H7 (cell line): ENCODE measurements around the gene FTO. TPM values are rescaled to one million over a fixed set of nuclear protein-coding genes. Genes with fewer than 3 reads are reported as not detected.

Experiments used
- DNase-seq: peaks from one replicate; pipeline ENCODE4 v3.0.0; 2012
- H3K27me3 ChIP-seq: 2 replicates; pipeline ENCODE4 v1.6.0; 2011; ENCODE audit warnings: mild to moderate bottlenecking, low read length; ENCODE audit not compliant: control insufficient read depth, insufficient read depth
- H3K36me3 ChIP-seq: replicated peaks from 2 replicates; pipeline ENCODE4 v1.5.1; 2011; ENCODE audit warnings: low read length; ENCODE audit not compliant: control insufficient read depth, insufficient read depth
- H3K4me3 ChIP-seq: 2 replicates; pipeline ENCODE4 v1.5.1; 2011; ENCODE audit warnings: low read depth, mild to moderate bottlenecking, control low read depth, low read length, moderate library complexity; ENCODE audit not compliant: insufficient read depth
- total RNA-seq: library from RNA; depleted of rRNA; stranded (reverse); fragments of >200 nt; shearing (Covaris generic); gene quantifications from 2 replicates; pipeline ENCODE4 v1.2.3, GENCODE V29; 2014

FTO gene
- total RNA-seq, 1 experiment from 2014 or later, result 55.3 TPM

DNA sequence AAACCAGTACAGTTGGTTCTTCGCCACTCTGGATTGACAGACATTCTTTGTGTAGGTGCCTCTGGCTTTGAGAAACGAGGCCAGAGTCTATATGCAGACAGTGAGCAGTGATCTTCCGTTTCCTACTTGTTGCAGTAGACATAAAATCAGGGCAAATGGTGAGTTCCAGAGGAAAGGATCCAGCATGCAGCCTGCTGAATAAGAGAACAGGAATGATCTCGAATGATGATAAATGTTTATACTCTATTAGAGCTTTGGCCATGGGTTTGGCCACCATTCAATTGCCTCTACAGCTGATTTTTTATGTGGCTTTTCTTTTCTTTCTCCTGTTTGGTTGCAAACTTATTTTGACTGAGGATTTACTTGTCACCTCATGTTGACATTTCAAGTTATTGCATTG is 295.9 kb downstream of the FTO start:
- H3K36me3 ChIP-seq, result no peaks in the 10 kb centered on the region
- no peak overlapping the region for H3K4me3 ChIP-seq
- no peaks in the 10 kb centered on the region for H3K27me3 ChIP-seq
- no peak for DNase-seq

DNA sequence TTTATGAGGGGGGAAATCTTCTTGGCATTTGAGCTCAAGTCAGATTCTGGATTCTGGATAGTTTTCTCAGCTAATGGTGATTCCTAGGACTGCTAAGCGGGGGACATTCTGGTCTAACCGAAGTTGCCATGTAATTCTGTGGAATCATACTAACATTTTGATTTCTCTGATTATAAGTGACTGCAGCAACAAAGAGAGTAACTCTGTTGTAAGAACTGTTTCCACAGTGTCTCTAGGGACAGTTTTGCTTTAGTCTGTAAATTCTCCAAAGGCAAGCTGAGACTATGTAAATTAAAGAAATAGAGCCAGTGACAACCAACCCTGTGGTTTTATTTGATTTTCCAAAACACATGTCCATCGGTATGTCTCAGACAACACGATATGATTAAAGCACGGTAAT is 296.4 kb downstream of the FTO start:
- Histone ChIP-seq H3K27me3 (no peaks in the 10 kb centered on the region), H3K36me3 (no peaks in the 10 kb centered on the region), H3K4me3 (no peak overlapping the region)
- DNase-seq, result no peak

GRCh38 chr16:54006693-54007092 is 302.7 kb downstream of the FTO start:
- no peaks in the 10 kb centered on the region for H3K36me3 ChIP-seq
- no peak overlapping the region for H3K4me3 ChIP-seq
- no peak for DNase-seq
- no peaks in the 10 kb centered on the region for H3K27me3 ChIP-seq

GRCh38 chr16:54007504-54007903 is 303.5 kb downstream of the FTO start:
- no peak for DNase-seq
- Histone ChIP-seq H3K36me3 (no peaks in the 10 kb centered on the region), H3K27me3 (no peaks in the 10 kb centered on the region), H3K4me3 (no peak overlapping the region)

GRCh38 chr16:54009464-54010176 is 305.7 kb downstream of the FTO start:
- no peak overlapping the region for H3K4me3 ChIP-seq
- no peak for DNase-seq
- no peaks in the 10 kb centered on the region for H3K27me3 ChIP-seq
- no peaks in the 10 kb centered on the region for H3K36me3 ChIP-seq

GRCh38 chr16:54015147-54015546 is 311.2 kb downstream of the FTO start:
- DNase-seq, result no peak
- no peak overlapping the region for H3K4me3 ChIP-seq
- H3K36me3 ChIP-seq, result no peaks in the 10 kb centered on the region
- no peaks in the 10 kb centered on the region for H3K27me3 ChIP-seq

DNA sequence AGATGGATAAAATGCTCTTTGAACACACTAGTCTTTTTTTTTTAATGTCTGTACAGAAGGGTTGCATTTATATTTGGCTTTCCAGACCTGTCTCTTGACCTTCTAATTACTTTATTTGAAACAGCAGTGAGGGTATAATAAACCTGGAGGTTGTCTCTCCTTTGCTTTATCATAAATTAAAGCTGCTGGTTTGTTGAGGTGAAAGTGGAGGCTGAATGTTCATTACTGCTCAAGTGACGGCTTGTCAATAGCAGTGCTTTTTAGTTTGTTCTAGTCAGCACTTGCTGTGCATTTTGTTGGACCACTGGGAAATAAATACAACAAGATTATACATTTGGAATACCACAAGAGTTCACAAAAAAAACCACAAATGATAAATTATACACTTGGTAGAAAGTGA is 318.4 kb downstream of the FTO start:
- no peak overlapping the region for H3K4me3 ChIP-seq
- no peaks in the 10 kb centered on the region for H3K27me3 ChIP-seq
- H3K36me3 ChIP-seq, result no peaks in the 10 kb centered on the region
- no peak for DNase-seq

- H3K27me3 ChIP-seq, result no peaks in the 10 kb centered on the region
- no peaks in the 10 kb centered on the region for H3K36me3 ChIP-seq
- H3K4me3 ChIP-seq, result no peak overlapping the region
- DNase-seq, result no peak
These were observed 322.5 kb downstream of the FTO start for GRCh38 chr16:54026456-54026855.

DNA sequence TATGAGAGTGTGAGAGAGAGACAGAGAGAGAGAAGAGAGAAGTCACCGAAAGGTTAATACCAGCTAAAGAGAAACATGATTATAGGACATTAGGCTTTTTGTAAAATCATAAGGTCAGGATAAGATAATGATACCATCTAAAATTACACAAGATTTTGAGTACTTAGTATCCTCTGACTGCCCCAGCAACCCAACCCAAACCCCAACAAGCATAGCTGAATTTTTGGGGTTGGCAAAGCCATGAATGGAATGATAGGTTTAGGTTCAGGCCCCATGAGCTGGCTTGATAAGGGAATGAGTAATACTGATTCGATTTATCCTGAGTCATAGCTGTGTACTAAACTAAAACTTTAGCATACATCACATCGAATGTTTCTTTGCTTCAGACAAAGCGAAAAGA is 323.1 kb downstream of the FTO start:
- Histone ChIP-seq H3K36me3 (no peaks in the 10 kb centered on the region), H3K4me3 (no peak overlapping the region), H3K27me3 (no peaks in the 10 kb centered on the region)
- DNase-seq, result no peak

DNA sequence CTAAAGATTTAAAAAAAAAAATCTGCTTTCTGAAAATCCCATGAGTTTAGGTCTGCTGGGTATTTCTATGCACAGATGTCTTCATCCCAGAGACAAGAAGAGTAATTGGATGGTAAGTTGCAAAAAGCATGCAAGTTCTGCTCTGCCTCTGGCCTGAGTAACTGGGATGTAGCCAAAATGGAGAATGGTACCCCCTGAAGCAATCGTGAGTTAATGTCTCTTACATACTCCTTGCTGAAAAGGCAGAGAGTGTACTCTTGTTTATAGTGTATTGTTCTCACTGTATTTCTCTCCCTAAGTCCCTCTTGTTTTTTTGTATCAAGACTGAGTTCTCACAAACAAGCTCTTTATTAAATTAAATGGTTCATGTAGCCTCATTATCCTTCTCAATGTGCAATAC is 323.6 kb downstream of the FTO start:
- no peak for DNase-seq
- Histone ChIP-seq H3K27me3 (no peaks in the 10 kb centered on the region), H3K36me3 (no peaks in the 10 kb centered on the region), H3K4me3 (no peak overlapping the region)

- Histone ChIP-seq H3K4me3 (no peak overlapping the region), H3K27me3 (no peaks in the 10 kb centered on the region), H3K36me3 (no peaks in the 10 kb centered on the region)
- no peak for DNase-seq
These were observed 324.0 kb downstream of the FTO start for GRCh38 chr16:54027995-54028394.

- DNase-seq, result no peak
- Histone ChIP-seq H3K27me3 (no peaks in the 10 kb centered on the region), H3K36me3 (no peaks in the 10 kb centered on the region), H3K4me3 (no peak overlapping the region)
These were observed 326.5 kb downstream of the FTO start for GRCh38 chr16:54030451-54030850.

DNA sequence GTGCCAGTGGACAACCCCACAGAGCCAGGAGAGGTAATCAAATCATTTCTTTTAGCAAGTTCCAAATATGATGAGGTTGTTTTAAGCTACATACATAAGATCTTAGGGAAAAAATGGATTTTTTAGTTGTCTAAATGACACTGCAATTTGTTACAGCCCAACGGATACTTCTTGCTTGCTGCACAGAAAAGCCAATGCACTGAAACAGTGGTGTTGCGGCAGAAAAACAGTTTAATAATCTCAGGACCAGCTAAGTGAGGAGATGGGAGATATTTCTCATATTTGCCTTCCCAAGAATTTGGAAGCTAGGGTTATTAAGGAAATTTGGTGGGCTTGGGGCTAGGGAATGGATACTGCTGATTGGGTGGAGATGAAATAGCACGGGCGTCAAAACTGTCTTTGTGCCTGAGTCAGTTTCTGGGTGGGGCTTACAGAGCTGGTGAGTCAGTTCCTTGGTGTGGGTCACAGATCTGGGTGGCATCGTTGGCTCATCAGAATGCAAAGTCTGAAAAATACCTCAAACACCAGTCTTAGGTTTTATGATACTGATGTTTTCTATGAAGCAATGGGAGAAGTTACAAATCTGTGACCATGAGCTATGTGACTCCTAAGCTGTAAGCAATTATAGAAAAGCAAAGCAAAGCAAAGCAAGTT is 327.3 kb downstream of the FTO start:
- H3K4me3 ChIP-seq, result no peak overlapping the region
- no peaks in the 10 kb centered on the region for H3K27me3 ChIP-seq
- no peak for DNase-seq
- H3K36me3 ChIP-seq, result no peaks in the 10 kb centered on the region

GRCh38 chr16:54033747-54034146 is 329.8 kb downstream of the FTO start:
- Histone ChIP-seq H3K4me3 (no peak overlapping the region), H3K36me3 (no peaks in the 10 kb centered on the region), H3K27me3 (no peaks in the 10 kb centered on the region)
- no peak for DNase-seq

GRCh38 chr16:54034684-54035083 is 330.7 kb downstream of the FTO start:
- no peaks in the 10 kb centered on the region for H3K27me3 ChIP-seq
- no peaks in the 10 kb centered on the region for H3K36me3 ChIP-seq
- no peak overlapping the region for H3K4me3 ChIP-seq
- no peak for DNase-seq
